DMS 273 treated with DMSO at 0.1 percent for 48 hours (cell line): ENCODE data around the gene FOXD4.
"Not testable (repeated sequence)": the region's sequence is repeated elsewhere in the genome, so short reads cannot be mapped to it uniquely, and the experiment has no call there.

ENCODE experiments used
- DNase-seq: peaks from one replicate; lab custom pipeline; 2025; lab: John Stamatoyannopoulos, UW

The FOXD4 gene

GRCh38 chr9:93909-94308 lies 24.3 kb downstream of the FOXD4 start:
- DNase-seq: not testable (repeated sequence)

GRCh38 chr9:90851-91250 lies 27.4 kb downstream of the FOXD4 start:
- DNase-seq: not testable (repeated sequence)

GRCh38 chr9:88396-89037 lies 29.7 kb downstream of the FOXD4 start:
- not testable (repeated sequence) for DNase-seq

GRCh38 chr9:87860-88259 lies 30.4 kb downstream of the FOXD4 start:
- DNase-seq: not testable (repeated sequence)

- DNase-seq: not testable (repeated sequence)
Observed at GRCh38 chr9:87105-87504, 31.1 kb downstream of the FOXD4 start.

- not testable (repeated sequence) for DNase-seq
Observed at GRCh38 chr9:86697-87096, 31.5 kb downstream of the FOXD4 start.

- not testable (repeated sequence) for DNase-seq
Observed at GRCh38 chr9:82932-83689, 35.1 kb downstream of the FOXD4 start.

GRCh38 chr9:78333-78732 lies 39.9 kb downstream of the FOXD4 start:
- not testable (repeated sequence) for DNase-seq

GRCh38 chr9:76389-76788 lies 41.8 kb downstream of the FOXD4 start:
- not testable (repeated sequence) for DNase-seq

GRCh38 chr9:73900-74525 lies 44.2 kb downstream of the FOXD4 start:
- not testable (repeated sequence) for DNase-seq

GRCh38 chr9:73076-73899 lies 44.9 kb downstream of the FOXD4 start:
- not testable (repeated sequence) for DNase-seq
